ENCODE results near the gene EMILIN1.
"Not testable (repeated sequence)": the region's sequence is repeated elsewhere in the genome, so short reads cannot be mapped to it uniquely, and the experiment has no call there.

The EMILIN1 gene

DNA sequence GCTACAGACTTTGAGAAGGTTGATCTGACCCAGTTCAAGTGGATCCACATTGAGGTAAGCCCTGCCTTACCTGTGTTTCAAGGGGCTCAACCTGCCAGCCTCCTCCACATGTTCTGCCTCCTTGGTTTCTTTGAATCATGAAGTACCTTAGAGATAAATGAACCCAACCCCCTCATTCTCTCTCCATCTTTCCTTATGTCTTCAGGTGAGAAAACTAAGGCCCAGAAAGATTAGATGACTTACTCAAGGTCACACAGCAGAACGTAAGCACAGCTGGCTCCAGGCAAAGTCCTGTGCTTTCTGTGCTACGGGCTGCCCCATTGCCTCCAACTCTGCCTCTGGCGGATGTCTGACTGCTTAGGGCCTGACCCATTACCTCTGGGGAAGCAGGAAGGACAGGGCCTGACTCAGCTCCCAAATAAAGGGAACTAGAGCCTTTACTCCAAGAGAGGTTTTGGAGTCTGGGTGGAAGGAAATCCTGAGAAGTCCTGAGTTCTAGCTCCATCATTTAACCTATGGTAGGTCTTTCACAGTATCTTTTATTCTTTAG is 18.4 kb downstream of the EMILIN1 start:
- Histone ChIP-seq H3K4me1 (ENCODE audit: control insufficient read depth, insufficient read depth, low read length) (peaks cover 7% of the 10 kb centered on the region), H3K9ac (ENCODE audit: low read length) (no peak overlapping the region), H3K4me3 (ENCODE audit: low read depth, low read length) (no peak overlapping the region), H3K27ac (ENCODE audit: low read depth, low read length) (no peak overlapping the region), H3K27me3 (ENCODE audit: control insufficient read depth, insufficient read depth, low read length) (no peaks in the 10 kb centered on the region), H3K9me3 (ENCODE audit: control insufficient read depth, insufficient read depth, low read depth, low read length) (no peaks in the 10 kb centered on the region), H3K36me3 (ENCODE audit: control insufficient read depth, insufficient read depth, low read length) (no peaks in the 10 kb centered on the region)

DNA sequence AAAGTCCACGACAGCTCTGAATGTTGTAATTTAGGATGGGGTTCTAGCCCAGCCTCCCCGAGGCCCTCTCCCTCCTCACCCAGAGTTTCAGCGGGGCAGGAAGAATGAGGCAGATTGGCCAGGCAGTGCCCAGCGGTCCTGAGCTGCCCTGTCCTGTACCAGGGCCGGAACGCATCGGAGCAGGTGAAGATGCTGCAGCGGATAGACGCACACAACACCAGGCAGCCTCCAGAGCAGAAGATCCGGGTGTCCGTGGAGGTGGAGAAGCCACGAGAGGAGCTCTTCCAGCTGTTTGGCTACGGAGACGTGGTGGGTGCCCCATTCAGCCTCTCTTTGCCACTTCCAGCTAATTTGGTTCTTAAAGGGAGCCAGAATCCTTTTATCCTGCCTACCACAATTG is 18.9 kb downstream of the EMILIN1 start:
- Histone ChIP-seq H3K4me1 (ENCODE audit: control insufficient read depth, insufficient read depth, low read length) (peaks cover 7% of the 10 kb centered on the region), H3K36me3 (ENCODE audit: control insufficient read depth, insufficient read depth, low read length) (no peaks in the 10 kb centered on the region), H3K9ac (ENCODE audit: low read length) (no peak overlapping the region)

GRCh38 chr2:27099334-27099955 is 21.0 kb downstream of the EMILIN1 start:
- no peak overlapping the region for H3K4me3 ChIP-seq (ENCODE audit: low read depth, low read length)
- no peaks in the 10 kb centered on the region for H3K27me3 ChIP-seq (ENCODE audit: control insufficient read depth, insufficient read depth, low read length)
- H3K9ac ChIP-seq (ENCODE audit: low read length), result no peak overlapping the region
- H3K4me1 ChIP-seq (ENCODE audit: control insufficient read depth, insufficient read depth, low read length), result peaks cover 7% of the 10 kb centered on the region
- no peaks in the 10 kb centered on the region for H3K36me3 ChIP-seq (ENCODE audit: control insufficient read depth, insufficient read depth, low read length)
- no peaks in the 10 kb centered on the region for H3K9me3 ChIP-seq (ENCODE audit: control insufficient read depth, insufficient read depth, low read depth, low read length)
- no peak overlapping the region for H3K27ac ChIP-seq (ENCODE audit: low read depth, low read length)

More for the DNA sequence above, 18.9 kb downstream of the EMILIN1 start:
- H3K27ac ChIP-seq (ENCODE audit: low read depth, low read length), result no peak overlapping the region
- no peaks in the 10 kb centered on the region for H3K9me3 ChIP-seq (ENCODE audit: control insufficient read depth, insufficient read depth, low read depth, low read length)
- no peak overlapping the region for H3K4me3 ChIP-seq (ENCODE audit: low read depth, low read length)
- H3K27me3 ChIP-seq (ENCODE audit: control insufficient read depth, insufficient read depth, low read length), result no peaks in the 10 kb centered on the region

DNA sequence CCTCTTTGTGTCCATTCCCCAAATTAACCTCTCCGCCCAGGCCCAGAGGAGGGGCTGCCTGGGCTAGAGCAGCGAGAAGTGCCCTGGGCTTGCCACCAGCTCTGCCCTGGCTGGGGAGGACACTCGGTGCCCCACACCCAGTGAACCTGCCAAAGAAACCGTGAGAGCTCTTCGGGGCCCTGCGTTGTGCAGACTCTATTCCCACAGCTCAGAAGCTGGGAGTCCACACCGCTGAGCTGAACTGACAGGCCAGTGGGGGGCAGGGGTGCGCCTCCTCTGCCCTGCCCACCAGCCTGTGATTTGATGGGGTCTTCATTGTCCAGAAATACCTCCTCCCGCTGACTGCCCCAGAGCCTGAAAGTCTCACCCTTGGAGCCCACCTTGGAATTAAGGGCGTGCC is 21.6 kb downstream of the EMILIN1 start:
- no peaks in the 10 kb centered on the region for H3K27me3 ChIP-seq (ENCODE audit: control insufficient read depth, insufficient read depth, low read length)
- no peak overlapping the region for H3K4me3 ChIP-seq (ENCODE audit: low read depth, low read length)
- H3K27ac ChIP-seq (ENCODE audit: low read depth, low read length), result no peak overlapping the region
- no peaks in the 10 kb centered on the region for H3K9me3 ChIP-seq (ENCODE audit: control insufficient read depth, insufficient read depth, low read depth, low read length)
- H3K4me1 ChIP-seq (ENCODE audit: control insufficient read depth, insufficient read depth, low read length), result peaks cover 7% of the 10 kb centered on the region
- no peak overlapping the region for H3K9ac ChIP-seq (ENCODE audit: low read length)
- no peaks in the 10 kb centered on the region for H3K36me3 ChIP-seq (ENCODE audit: control insufficient read depth, insufficient read depth, low read length)

- H3K9me3 ChIP-seq (ENCODE audit: control insufficient read depth, insufficient read depth, low read depth, low read length), result no peaks in the 10 kb centered on the region
- no peak overlapping the region for H3K27ac ChIP-seq (ENCODE audit: low read depth, low read length)
- no peaks in the 10 kb centered on the region for H3K4me1 ChIP-seq (ENCODE audit: control insufficient read depth, insufficient read depth, low read length)
- H3K4me3 ChIP-seq (ENCODE audit: low read depth, low read length), result no peak overlapping the region
- H3K9ac ChIP-seq (ENCODE audit: low read length), result no peak overlapping the region
- no peaks in the 10 kb centered on the region for H3K27me3 ChIP-seq (ENCODE audit: control insufficient read depth, insufficient read depth, low read length)
- H3K36me3 ChIP-seq (ENCODE audit: control insufficient read depth, insufficient read depth, low read length), result no peaks in the 10 kb centered on the region
These were observed 23.9 kb downstream of the EMILIN1 start for GRCh38 chr2:27102329-27102728.

DNA sequence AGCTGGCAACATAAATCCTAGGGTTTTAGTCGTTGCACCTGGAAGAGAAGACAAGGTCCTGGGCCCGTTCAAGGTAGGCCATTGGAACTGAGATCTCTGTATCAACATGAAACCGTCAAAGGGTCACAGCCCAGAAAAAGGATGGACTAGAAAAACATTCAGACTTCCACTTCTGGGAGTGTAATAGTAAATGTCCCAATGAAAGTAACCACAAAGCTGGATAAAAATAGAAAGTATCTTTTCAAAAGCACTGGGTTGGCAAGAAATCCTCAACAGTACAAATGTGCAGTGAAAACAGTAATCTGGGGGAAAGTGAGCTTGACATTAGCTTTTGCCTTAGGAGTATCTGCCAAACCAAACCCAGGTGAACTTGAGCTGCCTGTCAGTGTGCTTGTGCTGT is 27.6 kb downstream of the EMILIN1 start:
- Histone ChIP-seq H3K9me3 (ENCODE audit: control insufficient read depth, insufficient read depth, low read depth, low read length) (no peaks in the 10 kb centered on the region), H3K27ac (ENCODE audit: low read depth, low read length) (no peak overlapping the region), H3K27me3 (ENCODE audit: control insufficient read depth, insufficient read depth, low read length) (no peaks in the 10 kb centered on the region), H3K4me3 (ENCODE audit: low read depth, low read length) (no peak overlapping the region), H3K9ac (ENCODE audit: low read length) (no peak overlapping the region), H3K36me3 (ENCODE audit: control insufficient read depth, insufficient read depth, low read length) (no peaks in the 10 kb centered on the region), H3K4me1 (ENCODE audit: control insufficient read depth, insufficient read depth, low read length) (no peaks in the 10 kb centered on the region)

- Histone ChIP-seq H3K36me3 (ENCODE audit: control insufficient read depth, insufficient read depth, low read length) (no peaks in the 10 kb centered on the region), H3K9ac (ENCODE audit: low read length) (no peak overlapping the region), H3K4me3 (ENCODE audit: low read depth, low read length) (no peak overlapping the region), H3K27ac (ENCODE audit: low read depth, low read length) (no peak overlapping the region), H3K4me1 (ENCODE audit: control insufficient read depth, insufficient read depth, low read length) (no peaks in the 10 kb centered on the region), H3K27me3 (ENCODE audit: control insufficient read depth, insufficient read depth, low read length) (no peaks in the 10 kb centered on the region), H3K9me3 (ENCODE audit: control insufficient read depth, insufficient read depth, low read depth, low read length) (no peaks in the 10 kb centered on the region)
These were observed 29.8 kb downstream of the EMILIN1 start for GRCh38 chr2:27108221-27108620.

- no peaks in the 10 kb centered on the region for H3K27me3 ChIP-seq (ENCODE audit: control insufficient read depth, insufficient read depth, low read length)
- no peak overlapping the region for H3K27ac ChIP-seq (ENCODE audit: low read depth, low read length)
- no peak overlapping the region for H3K4me3 ChIP-seq (ENCODE audit: low read depth, low read length)
- no peaks in the 10 kb centered on the region for H3K4me1 ChIP-seq (ENCODE audit: control insufficient read depth, insufficient read depth, low read length)
- H3K9ac ChIP-seq (ENCODE audit: low read length), result no peak overlapping the region
- no peaks in the 10 kb centered on the region for H3K9me3 ChIP-seq (ENCODE audit: control insufficient read depth, insufficient read depth, low read depth, low read length)
- H3K36me3 ChIP-seq (ENCODE audit: control insufficient read depth, insufficient read depth, low read length), result no peaks in the 10 kb centered on the region
These were observed 30.7 kb downstream of the EMILIN1 start for GRCh38 chr2:27109083-27109482.

DNA sequence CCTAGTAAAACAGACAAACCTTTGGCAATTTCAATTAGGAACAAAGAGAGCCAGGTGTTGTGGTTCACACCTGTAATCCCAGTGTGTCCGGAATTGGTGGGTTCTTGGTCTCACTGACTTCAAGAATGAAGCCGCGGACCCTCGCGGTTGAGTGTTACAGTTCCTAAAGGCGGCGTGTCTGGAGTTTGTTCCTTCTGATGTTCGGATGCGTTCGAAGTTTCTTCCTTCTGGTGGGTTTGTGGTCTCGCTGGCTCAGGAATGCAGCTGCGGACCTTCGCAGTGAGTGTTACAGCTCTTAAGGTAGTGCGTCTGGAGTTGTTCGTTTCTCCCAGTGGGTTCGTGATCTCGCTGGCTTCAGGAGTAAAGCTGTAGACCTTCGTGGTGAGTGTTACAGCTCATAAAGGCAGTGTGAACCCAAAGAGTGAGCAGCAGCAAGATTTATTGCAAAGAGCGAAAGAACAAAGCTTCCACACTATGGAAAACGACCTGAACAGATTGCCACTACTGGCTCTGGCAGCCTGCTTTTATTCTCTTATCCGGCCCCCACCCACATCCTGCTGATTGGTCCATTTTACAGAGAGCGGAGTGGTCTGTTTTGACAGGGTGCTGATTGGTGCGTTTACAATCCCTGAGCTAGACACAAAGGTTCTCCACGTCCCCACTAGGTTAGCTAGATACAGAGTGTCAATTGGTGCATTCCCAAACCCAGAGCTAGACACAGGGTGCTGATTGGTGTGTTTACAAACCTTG is 32.4 kb downstream of the EMILIN1 start:
- H3K9me3 ChIP-seq (ENCODE audit: control insufficient read depth, insufficient read depth, low read depth, low read length); H3K9ac ChIP-seq (ENCODE audit: low read length); H3K27ac ChIP-seq (ENCODE audit: low read depth, low read length); H3K27me3 ChIP-seq (ENCODE audit: control insufficient read depth, insufficient read depth, low read length); H3K36me3 ChIP-seq (ENCODE audit: control insufficient read depth, insufficient read depth, low read length); H3K4me3 ChIP-seq (ENCODE audit: low read depth, low read length); H3K4me1 ChIP-seq (ENCODE audit: control insufficient read depth, insufficient read depth, low read length): not testable (repeated sequence)

- not testable (repeated sequence) for H3K9ac ChIP-seq (ENCODE audit: low read length); H3K36me3 ChIP-seq (ENCODE audit: control insufficient read depth, insufficient read depth, low read length); H3K27ac ChIP-seq (ENCODE audit: low read depth, low read length); H3K27me3 ChIP-seq (ENCODE audit: control insufficient read depth, insufficient read depth, low read length); H3K9me3 ChIP-seq (ENCODE audit: control insufficient read depth, insufficient read depth, low read depth, low read length); H3K4me3 ChIP-seq (ENCODE audit: low read depth, low read length); H3K4me1 ChIP-seq (ENCODE audit: control insufficient read depth, insufficient read depth, low read length)
These were observed 33.1 kb downstream of the EMILIN1 start for GRCh38 chr2:27111392-27112078.

- Histone ChIP-seq H3K4me3 (ENCODE audit: low read depth, low read length) (no peak overlapping the region), H3K9ac (ENCODE audit: low read length) (no peak overlapping the region), H3K36me3 (ENCODE audit: control insufficient read depth, insufficient read depth, low read length) (no peaks in the 10 kb centered on the region), H3K4me1 (ENCODE audit: control insufficient read depth, insufficient read depth, low read length) (peaks cover 8% of the 10 kb centered on the region), H3K9me3 (ENCODE audit: control insufficient read depth, insufficient read depth, low read depth, low read length) (no peaks in the 10 kb centered on the region), H3K27ac (ENCODE audit: low read depth, low read length) (no peak overlapping the region), H3K27me3 (ENCODE audit: control insufficient read depth, insufficient read depth, low read length) (peaks cover 38% of the 10 kb centered on the region)
These were observed 37.1 kb downstream of the EMILIN1 start for GRCh38 chr2:27115519-27115918.
